Lung (tissue), 12 donors: ENCODE results near the gene ADAM17. TPM values are rescaled to one million over a fixed set of nuclear protein-coding genes. Genes with fewer than 3 reads are reported as not detected.
"Not testable (repeated sequence)": the region's sequence is repeated elsewhere in the genome, so short reads cannot be mapped to it uniquely, and the experiment has no call there.

Experiments used
- ATAC-seq: fragments of 200-7000 bp; cut with Tn5 transposase; one replicate; pipeline ENCODE4 v1.9.1; 2020; ENCODE audit warnings: moderate number of reproducible peaks; ENCODE audit not compliant: insufficient read depth, low FRiP score
- DNase-seq, 3 donors: peaks; one replicate each; pipeline ENCODE4 v3.0.0-alpha.2; 2013 to 2017
- H3K27ac ChIP-seq, 2 donors: one replicate each; pipeline ENCODE4 v1.5.1; 2013; ENCODE audit warnings: mild to moderate bottlenecking in 2 of 2, moderate library complexity in 2 of 2, control low read depth in 1 of 2, inconsistent platforms in 1 of 2, low read depth in 1 of 2, low read length in 1 of 2
- H3K27me3 ChIP-seq, 3 donors: one replicate each; pipeline ENCODE4 v1.5.1; 2013; ENCODE audit warnings: low read length in 2 of 3; ENCODE audit not compliant: control insufficient read depth in 3 of 3, insufficient read depth in 3 of 3
- H3K36me3 ChIP-seq, 4 donors: one replicate each; pipeline ENCODE4 v1.5.1; 2013; ENCODE audit warnings: low read length in 4 of 4, mild to moderate bottlenecking in 1 of 4, moderate library complexity in 1 of 4; ENCODE audit not compliant: control insufficient read depth in 4 of 4, insufficient read depth in 4 of 4
- H3K4me1 ChIP-seq, 5 donors: one replicate each; pipeline ENCODE4 v1.5.1; 2013; ENCODE audit warnings: low read length in 5 of 5, mild to moderate bottlenecking in 2 of 5, moderate library complexity in 1 of 5; ENCODE audit not compliant: control insufficient read depth in 5 of 5, insufficient read depth in 5 of 5
- H3K4me3 ChIP-seq: one replicate; pipeline ENCODE4 v1.5.1; 2013; ENCODE audit warnings: mild to moderate bottlenecking, control low read depth, moderate library complexity
- H3K9ac ChIP-seq, 2 donors: one replicate each; pipeline ENCODE4 v1.5.1; 2013; ENCODE audit warnings: low read length in 2 of 2, control low read depth in 1 of 2; ENCODE audit not compliant: insufficient read depth in 1 of 2
- H3K9me3 ChIP-seq, 4 donors: one replicate each; pipeline ENCODE4 v1.5.1; 2013; ENCODE audit warnings: low read length in 3 of 4, mild to moderate bottlenecking in 1 of 4, moderate library complexity in 1 of 4; ENCODE audit not compliant: control insufficient read depth in 4 of 4, insufficient read depth in 3 of 4
- WGBS, 2 donors: extraction: QIAGEN DNeasy Blood & Tissue Kit; methylation state at CpG; one replicate each; pipeline ENCODE4 v1.1.7; 2013; 5-methylcytosine and 5-hydroxymethylcytosine counted together
- polyA plus RNA-seq, 2 donors: library from polyadenylated mRNA; stranded (reverse); fragments of 200-250 nt; gene quantifications; one replicate each; pipeline ENCODE4 v1.2.1, GENCODE V29; 2013
- total RNA-seq, 2 donors: library from RNA; depleted of rRNA in 1 of 2; stranded (reverse); fragments of >200 nt in 1 of 2; gene quantifications; one replicate each; pipeline ENCODE4 v1.2.1, GENCODE V29; 2014 to 2021
- TF ChIP-seq, protein P1 (sequence below): IDR thresholded peaks from 2 replicates; pipeline ENCODE4 v1.5.1; 2012; ENCODE audit warnings: mild to moderate bottlenecking; ENCODE audit errors: control extremely low read depth, extremely low read depth
- donor health status: control.
- donor health status: control.
- donor health status: Bipolar disorder and iron deficiency.
- donor health status: healthy.
- donor health status: DM: yes; HTN: yes; CAD: no.

ADAM17 gene
- total and polyA plus RNA-seq, 4 donors, result 16.8 to 56.1 (median 41.2) TPM

DNA sequence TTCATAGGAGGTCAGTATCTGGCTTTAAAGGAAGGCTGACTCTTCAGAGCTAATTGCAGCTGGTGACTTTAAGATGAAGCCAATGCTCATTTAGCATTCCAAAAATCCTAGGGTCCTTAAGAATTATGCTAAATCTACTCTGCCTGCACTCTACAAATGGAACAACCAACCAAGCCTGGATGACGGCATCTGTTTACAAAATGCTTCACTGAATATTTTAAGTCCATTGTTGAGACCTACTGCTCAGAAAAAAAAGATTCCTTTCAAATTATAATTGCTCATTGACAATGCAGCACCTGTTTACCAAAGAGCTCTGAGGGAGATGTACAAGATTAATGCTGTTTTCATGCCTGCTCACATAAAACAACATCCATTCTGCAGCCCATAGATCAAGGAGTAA lies 43.8 kb upstream of the ADAM17 start:
- DNase-seq (no peak), ATAC-seq (no peak)
- H3K4me3 ChIP-seq, result no peak overlapping the region
- 85 to 94% methylated on average over 1 of the region's 1 CpG for WGBS, 2 donors
- H3K9me3 ChIP-seq, result peaks cover 0 to 17% (median 7%) of the 10 kb centered on the region in 4 donors
- H3K4me1 ChIP-seq, result peaks cover 0 to 6% (median 0%) of the 10 kb centered on the region in 5 donors
- H3K27me3 ChIP-seq, result no peaks in the 10 kb centered on the region
- TF ChIP-seq, protein P1, sequence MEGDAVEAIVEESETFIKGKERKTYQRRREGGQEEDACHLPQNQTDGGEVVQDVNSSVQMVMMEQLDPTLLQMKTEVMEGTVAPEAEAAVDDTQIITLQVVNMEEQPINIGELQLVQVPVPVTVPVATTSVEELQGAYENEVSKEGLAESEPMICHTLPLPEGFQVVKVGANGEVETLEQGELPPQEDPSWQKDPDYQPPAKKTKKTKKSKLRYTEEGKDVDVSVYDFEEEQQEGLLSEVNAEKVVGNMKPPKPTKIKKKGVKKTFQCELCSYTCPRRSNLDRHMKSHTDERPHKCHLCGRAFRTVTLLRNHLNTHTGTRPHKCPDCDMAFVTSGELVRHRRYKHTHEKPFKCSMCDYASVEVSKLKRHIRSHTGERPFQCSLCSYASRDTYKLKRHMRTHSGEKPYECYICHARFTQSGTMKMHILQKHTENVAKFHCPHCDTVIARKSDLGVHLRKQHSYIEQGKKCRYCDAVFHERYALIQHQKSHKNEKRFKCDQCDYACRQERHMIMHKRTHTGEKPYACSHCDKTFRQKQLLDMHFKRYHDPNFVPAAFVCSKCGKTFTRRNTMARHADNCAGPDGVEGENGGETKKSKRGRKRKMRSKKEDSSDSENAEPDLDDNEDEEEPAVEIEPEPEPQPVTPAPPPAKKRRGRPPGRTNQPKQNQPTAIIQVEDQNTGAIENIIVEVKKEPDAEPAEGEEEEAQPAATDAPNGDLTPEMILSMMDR, result no peak
- H3K36me3 ChIP-seq, result peaks cover 4 to 31% (median 20%) of the 10 kb centered on the region in 4 donors
- no peak overlapping the region for H3K27ac ChIP-seq
- no peak overlapping the region for H3K9ac ChIP-seq

DNA sequence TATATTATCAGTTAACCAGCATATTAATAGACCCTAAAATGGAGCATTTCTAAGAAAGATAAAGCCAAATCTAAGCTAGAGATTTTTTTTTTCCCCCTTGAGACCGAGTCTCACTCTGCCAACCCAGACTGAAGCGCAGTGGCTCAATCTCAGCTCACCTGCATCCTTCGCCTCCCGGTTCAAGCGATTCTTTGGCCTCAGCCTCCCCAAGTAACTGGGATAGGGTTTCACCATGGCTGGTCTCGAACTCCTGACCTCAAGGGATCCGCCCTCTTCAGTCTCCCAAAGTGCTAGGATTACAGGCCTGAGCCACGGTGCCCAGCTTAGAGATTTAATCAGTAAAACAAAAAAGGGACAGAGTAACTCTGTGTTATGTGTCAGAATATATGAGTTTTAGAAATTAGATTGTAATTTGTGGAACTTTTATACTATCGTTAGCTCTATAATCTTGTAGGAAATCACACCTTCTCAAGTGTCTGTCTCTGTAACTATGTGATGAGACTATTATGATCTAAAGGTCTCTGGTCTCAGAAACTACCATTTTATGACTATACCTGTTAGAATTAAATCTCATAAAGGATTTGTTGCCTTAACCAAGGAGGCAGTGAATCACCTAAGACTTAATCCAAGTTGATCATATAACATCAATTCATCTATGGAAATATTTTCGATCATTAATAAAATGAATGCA lies 41.1 kb upstream of the ADAM17 start:
- no peak for DNase-seq
- no peak for ATAC-seq
- Histone ChIP-seq H3K36me3 (peaks cover 3 to 35% (median 21%) of the 10 kb centered on the region in 4 donors), H3K4me3 (no peak overlapping the region), H3K9ac (no peak overlapping the region), H3K4me1 (peaks cover 0 to 12% (median 0%) of the 10 kb centered on the region in 5 donors), H3K27me3 (no peaks in the 10 kb centered on the region), H3K9me3 (peaks cover 0 to 14% (median 7%) of the 10 kb centered on the region in 4 donors), H3K27ac (no peak overlapping the region)
- 94 to 97% methylated on average over 10 of the region's 10 CpGs for WGBS, 2 donors
- TF ChIP-seq, protein P1, result no peak

DNA sequence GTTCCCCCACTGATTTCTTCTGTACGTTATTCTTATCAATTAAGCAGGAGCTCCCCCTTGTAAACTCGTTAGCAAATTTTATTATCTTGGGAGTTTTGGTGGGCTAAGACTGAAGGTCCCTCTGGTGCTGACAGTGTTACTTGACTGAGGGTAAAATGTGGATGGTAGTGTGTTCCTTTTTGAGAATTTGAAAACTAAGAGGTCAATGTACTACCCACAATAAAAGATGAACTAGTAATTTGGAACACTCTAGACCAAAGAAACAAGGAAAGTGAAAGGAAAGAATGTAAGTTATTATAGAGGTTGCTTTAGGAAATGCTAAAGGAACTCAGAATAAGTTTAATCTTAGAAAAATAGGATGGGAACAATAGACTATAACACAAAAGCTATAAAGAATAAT lies 40.1 kb upstream of the ADAM17 start:
- H3K36me3 ChIP-seq, result peaks cover 3 to 39% (median 23%) of the 10 kb centered on the region in 4 donors
- TF ChIP-seq, protein P1, result no peak
- 64 to 72% methylated on average over 2 of the region's 2 CpGs for WGBS, 2 donors
- no peak for ATAC-seq
- no peak overlapping the region for H3K4me3 ChIP-seq
- peaks cover 0 to 14% (median 7%) of the 10 kb centered on the region in 4 donors for H3K9me3 ChIP-seq
- no peak overlapping the region for H3K27ac ChIP-seq
- H3K27me3 ChIP-seq, result no peaks in the 10 kb centered on the region
- no peak overlapping the region for H3K9ac ChIP-seq
- DNase-seq, result no peak
- H3K4me1 ChIP-seq, result peaks cover 0 to 15% (median 0%) of the 10 kb centered on the region in 5 donors

- Histone ChIP-seq H3K9me3 (peaks cover 0 to 14% (median 7%) of the 10 kb centered on the region in 4 donors), H3K4me1 (peaks cover 0 to 15% (median 0%) of the 10 kb centered on the region in 5 donors), H3K36me3 (peaks cover 3 to 35% (median 21%) of the 10 kb centered on the region in 4 donors)
- 68 to 83% methylated on average over 6 of the region's 6 CpGs for WGBS, 2 donors
- not testable (repeated sequence) for H3K27ac ChIP-seq, H3K4me3 ChIP-seq, DNase-seq, ATAC-seq, H3K27me3 ChIP-seq, H3K9ac ChIP-seq
Measured at GRCh38 chr2:9595256-9595655, 39.6 kb upstream of the ADAM17 start.
